CD4-positive, alpha-beta T cell (primary cell): ENCODE results near the gene NOS1. TPM values are rescaled to one million over a fixed set of nuclear protein-coding genes. Genes with fewer than 3 reads are reported as not detected.

ENCODE experiments used
- ATAC-seq: fragments of 200-7000 bp; cut with Tn5 transposase; one replicate; pipeline ENCODE4 v1.10.0; 2022; ENCODE audit warnings: mild to moderate bottlenecking; ENCODE audit not compliant: poor library complexity
- CTCF ChIA-PET: fragments of 350-600 bp; sonication (Branson Sonifier 250); formaldehyde crosslinking; loops from one replicate; lab custom pipeline; 2021; ENCODE audit warnings: antibody characterized with exemption, inconsistent platforms; lab: Charles Lee
- POLR2A ChIA-PET: fragments of 350-600 bp; sonication (Branson Sonifier 250); formaldehyde crosslinking; loops from one replicate; lab custom pipeline; 2021; ENCODE audit warnings: antibody characterized with exemption, inconsistent platforms; lab: Charles Lee
- DNase-seq, 14 experiments: peaks; one replicate each; pipeline ENCODE4 v3.0.0-alpha.2; 2013 to 2020; ENCODE audit warnings: mixed read lengths in 2 of 14
- H3K27ac ChIP-seq, 2 donors: one replicate each; pipeline versions ENCODE4 v1.5.1 to v1.7.0; 2013; ENCODE audit warnings: low read length in 2 of 2, low read depth in 1 of 2, mild to moderate bottlenecking in 1 of 2
- H3K27me3 ChIP-seq, 2 experiments: 1 replicate in 1 of 2; 2 replicates in 1 of 2; pipeline versions ENCODE4 v1.6.1 to v1.7.0; 2013; ENCODE audit warnings: low read length in 2 of 2, control low read depth in 1 of 2, mild to moderate bottlenecking in 1 of 2, moderate library complexity in 1 of 2; ENCODE audit not compliant: insufficient read depth in 2 of 2, control insufficient read depth in 1 of 2
- H3K36me3 ChIP-seq: one replicate; pipeline ENCODE4 v1.6.1; 2013; ENCODE audit warnings: low read length, control low read depth; ENCODE audit not compliant: insufficient read depth
- H3K4me1 ChIP-seq: one replicate; pipeline ENCODE4 v1.6.1; 2013; ENCODE audit warnings: low read length, control low read depth; ENCODE audit not compliant: insufficient read depth
- H3K4me3 ChIP-seq: one replicate; pipeline ENCODE4 v1.5.1; 2013; ENCODE audit warnings: mild to moderate bottlenecking, low read length, moderate library complexity
- H3K9me3 ChIP-seq, 2 experiments: 1 replicate in 1 of 2; 2 replicates in 1 of 2; pipeline versions ENCODE4 v1.6.1 to v1.7.0; 2013; ENCODE audit warnings: low read length in 2 of 2, mild to moderate bottlenecking in 2 of 2, control low read depth in 1 of 2, moderate library complexity in 1 of 2; ENCODE audit not compliant: control insufficient read depth in 1 of 2, insufficient read depth in 1 of 2
- H3K27ac Mint-ChIP-seq: one replicate; pipeline ENCODE4 v1.8.0; 2020; ENCODE audit warnings: mixed read lengths
- H3K27me3 Mint-ChIP-seq: one replicate; pipeline ENCODE4 v1.8.0; 2021; ENCODE audit warnings: mixed read lengths
- H3K36me3 Mint-ChIP-seq: one replicate; pipeline ENCODE4 v1.8.0; 2021; ENCODE audit warnings: low read depth, mixed read lengths
- H3K4me1 Mint-ChIP-seq: one replicate; pipeline ENCODE4 v1.8.0; 2021; ENCODE audit warnings: low read depth, mixed read lengths
- H3K4me3 Mint-ChIP-seq: one replicate; pipeline ENCODE4 v1.8.0; 2020; ENCODE audit warnings: mild to moderate bottlenecking, mixed read lengths
- H3K9me3 Mint-ChIP-seq: one replicate; pipeline ENCODE4 v1.8.0; 2020; ENCODE audit warnings: mixed read lengths
- CTCF ChIP-seq: fragments of 200-600 bp; IDR thresholded peaks from one replicate; pipeline ENCODE4 v1.8.0; 2022; ENCODE audit warnings: antibody characterized with exemption, mild to moderate bottlenecking
- intact Hi-C, 2 experiments: fragments of 100-400 bp; cut with DNase I in 1 of 2; cut with micrococcal nuclease in 1 of 2; formaldehyde crosslinking; loops; one replicate each; pipeline versions ENCODE4 v1.15.1 to v1.9.0; 2023 to 2025; cut with DNase I, micrococcal nuclease
- total RNA-seq, 174 experiments: library from RNA in 2 of 174; stranded (reverse) in 2 of 174; gene quantifications; one replicate each; pipeline ENCODE4 v1.2.3 and lab custom pipeline; 2021 to 2026

Gene NOS1
- total RNA-seq, 2 experiments from 2014 or later, result not detected

GRCh38 chr12:117360551-117361346 lies 677 bp downstream of the NOS1 start:
- Mint-ChIP-seq H3K27me3 (peaks cover 63% of the 10 kb centered on the region), H3K4me1 (no peaks in the 10 kb centered on the region)
- POLR2A ChIA-PET, result no interaction called here

DNA sequence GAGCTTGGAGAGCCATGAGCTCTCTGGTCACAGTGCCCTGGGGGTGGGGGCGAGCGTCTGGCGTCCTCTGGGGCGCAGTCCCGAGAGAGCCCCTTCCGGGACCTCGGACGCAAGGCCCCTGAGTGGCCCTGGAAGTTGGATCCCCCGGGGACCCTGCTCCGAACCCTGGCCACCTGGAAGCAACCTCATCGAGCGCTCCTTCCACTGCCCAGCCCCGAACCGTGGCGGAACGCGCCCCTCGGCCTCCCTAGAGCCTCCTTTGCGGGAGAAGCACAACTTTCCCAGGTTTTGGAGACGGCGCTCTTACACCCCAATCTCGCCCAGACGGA lies 1.2 kb downstream of the NOS1 start:
- Mint-ChIP-seq H3K4me3 (no peak overlapping the region), H3K27me3 (peaks cover 58% of the 10 kb centered on the region), H3K27ac (no peak overlapping the region), H3K36me3 (no peaks in the 10 kb centered on the region), H3K9me3 (no peaks in the 10 kb centered on the region), H3K4me1 (no peaks in the 10 kb centered on the region)
- peaks cover 0 to 23% of the 10 kb centered on the region in 2 experiments for H3K9me3 ChIP-seq
- H3K4me1 ChIP-seq, result no peaks in the 10 kb centered on the region
- POLR2A ChIA-PET, result no interaction called here
- H3K27ac ChIP-seq, result no peak overlapping the region
- no peaks in the 10 kb centered on the region for H3K36me3 ChIP-seq
- DNase-seq (no peak), ATAC-seq (no peak)
- H3K4me3 ChIP-seq, result no peak overlapping the region
- peaks cover 26 to 49% of the 10 kb centered on the region in 2 experiments for H3K27me3 ChIP-seq
- intact Hi-C loops, result no loop called here
- CTCF ChIA-PET, result no interaction called here
- TF ChIP-seq CTCF, result no peak

More at GRCh38 chr12:117360551-117361346, 677 bp downstream of the NOS1 start:
- intact Hi-C loops, result no loop called here
- H3K4me3 Mint-ChIP-seq, result no peak overlapping the region
- Histone ChIP-seq H3K9me3 (peaks cover 0 to 25% of the 10 kb centered on the region in 2 experiments), H3K4me3 (no peak overlapping the region), H3K27ac (no peak overlapping the region), H3K36me3 (no peaks in the 10 kb centered on the region), H3K4me1 (no peaks in the 10 kb centered on the region), H3K27me3 (peaks cover 28 to 49% of the 10 kb centered on the region in 2 experiments)
- no peak overlapping the region for H3K27ac Mint-ChIP-seq
- no peak for TF ChIP-seq CTCF
- H3K36me3 Mint-ChIP-seq, result no peaks in the 10 kb centered on the region
- DNase-seq (no peak), ATAC-seq (no peak)
- CTCF ChIA-PET, result no interaction called here
- no peaks in the 10 kb centered on the region for H3K9me3 Mint-ChIP-seq

DNA sequence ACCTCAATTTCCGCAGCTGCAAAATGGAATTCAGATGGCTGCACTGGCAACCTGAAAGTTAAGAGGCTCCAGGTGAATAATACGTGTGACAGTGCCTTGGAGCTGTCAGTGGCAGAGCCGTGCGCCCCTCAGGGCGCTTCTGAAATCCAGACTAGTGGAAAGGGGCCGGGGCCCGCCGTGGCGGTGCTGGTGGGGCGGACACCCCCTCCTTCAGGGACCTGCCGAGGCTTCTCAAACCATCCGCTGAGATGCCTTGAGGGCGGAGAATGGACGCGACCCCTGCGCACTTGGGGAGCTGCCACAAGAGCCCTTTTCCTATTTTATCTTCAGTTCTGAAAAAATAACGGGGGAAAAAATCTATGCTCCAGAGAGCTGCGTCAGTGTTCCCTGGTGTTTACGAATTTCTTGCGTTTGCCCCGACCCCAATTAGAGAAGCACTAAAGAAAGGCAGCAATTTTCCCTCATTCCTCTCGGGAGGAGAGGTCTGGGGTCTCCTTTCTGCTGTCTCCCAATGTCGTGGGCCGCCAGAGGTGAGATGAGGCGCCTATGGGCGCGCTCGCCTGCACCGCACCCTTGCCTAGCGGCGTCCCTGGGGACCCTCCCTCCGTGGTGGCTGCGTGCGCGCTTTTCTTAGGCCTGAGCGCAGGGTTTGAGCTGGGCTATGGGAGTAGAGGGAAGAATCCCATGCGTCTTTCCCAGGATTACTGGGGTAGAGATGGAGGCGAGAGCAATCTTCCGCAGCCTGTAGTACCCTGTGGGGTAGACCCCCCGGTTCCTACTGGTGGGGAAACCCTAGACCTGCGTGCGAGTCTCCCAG lies 2.2 kb downstream of the NOS1 start:
- Histone ChIP-seq H3K9me3 (peaks cover 0 to 19% of the 10 kb centered on the region in 2 experiments), H3K27me3 (peaks cover 24 to 44% of the 10 kb centered on the region in 2 experiments), H3K4me1 (no peaks in the 10 kb centered on the region), H3K4me3 (no peak overlapping the region), H3K36me3 (no peaks in the 10 kb centered on the region), H3K27ac (no peak overlapping the region)
- no peaks in the 10 kb centered on the region for H3K4me1 Mint-ChIP-seq
- no peak overlapping the region for H3K27ac Mint-ChIP-seq
- intact Hi-C loops, result no loop called here
- H3K36me3 Mint-ChIP-seq, result no peaks in the 10 kb centered on the region
- ATAC-seq (no peak), DNase-seq (no peak)
- no peaks in the 10 kb centered on the region for H3K9me3 Mint-ChIP-seq
- H3K4me3 Mint-ChIP-seq, result no peak overlapping the region
- CTCF ChIA-PET, result no interaction called here
- H3K27me3 Mint-ChIP-seq, result peaks cover 52% of the 10 kb centered on the region
- TF ChIP-seq CTCF, result no peak
- POLR2A ChIA-PET, result no interaction called here
